ENCODE data around the gene HNRNPA3.
"Not testable (repeated sequence)": the region's sequence is repeated elsewhere in the genome, so short reads cannot be mapped to it uniquely, and the experiment has no call there.

HNRNPA3 gene

DNA sequence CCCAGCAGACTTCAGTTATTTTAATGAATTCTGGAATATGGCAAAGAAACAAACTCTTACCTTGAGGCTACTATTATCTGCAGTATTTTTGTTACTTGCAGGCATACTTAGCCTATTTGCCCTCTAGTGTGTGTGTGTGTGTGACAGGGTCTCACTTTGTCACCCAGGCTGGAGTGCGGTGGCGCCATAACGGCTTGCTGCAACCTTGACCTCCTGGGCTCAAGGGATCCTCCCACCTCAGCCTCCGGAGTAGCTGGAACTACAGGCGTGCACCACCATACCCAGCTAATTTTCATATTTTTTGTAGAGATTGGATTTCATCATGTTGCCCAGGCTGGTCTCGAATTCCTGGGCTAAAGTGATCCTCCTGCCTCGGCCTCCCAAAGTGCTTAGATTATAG is 12.2 kb upstream of the HNRNPA3 start:
- not testable (repeated sequence) for H3K4me2 ChIP-seq (ENCODE audit: insufficient read depth, low read length, poor library complexity, severe bottlenecking); H2AK5ac ChIP-seq (ENCODE audit: low read depth, low read length)

DNA sequence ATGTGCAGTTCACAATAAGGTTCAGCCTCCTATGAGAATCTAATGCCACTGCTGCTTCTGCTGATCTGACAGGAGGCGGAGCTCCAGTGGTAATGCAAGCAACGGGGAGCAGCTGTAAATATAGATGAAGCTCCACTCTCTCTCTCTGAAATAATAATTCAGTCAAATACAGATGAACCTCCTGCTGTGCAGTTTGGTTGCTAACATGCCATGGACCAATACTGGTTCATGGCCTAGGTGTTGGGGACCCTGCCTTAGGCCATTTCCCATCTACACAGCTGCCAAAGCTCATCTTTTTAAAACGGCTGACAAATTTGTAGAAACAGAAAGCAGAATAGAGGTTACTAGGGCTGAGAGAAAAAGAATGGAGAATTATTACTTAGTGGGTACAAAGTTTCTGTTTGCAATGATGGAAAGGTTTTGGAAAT is 10.7 kb upstream of the HNRNPA3 start:
- H3K9me3 ChIP-seq (replicated peaks in 1 of 2; ENCODE audit: control insufficient read depth in 2 of 2, insufficient read depth in 1 of 2, low read depth in 1 of 2, low read length in 2 of 2) = no peaks in the 10 kb centered on the region
- no peak overlapping the region for H2BK5ac ChIP-seq (ENCODE audit: low read length)
- no peak overlapping the region for H3K14ac ChIP-seq (ENCODE audit: low read length)
- no peak overlapping the region for H4K91ac ChIP-seq (ENCODE audit: low read depth, low read length, poor library complexity)
- H2AK5ac ChIP-seq (ENCODE audit: low read depth, low read length) = no peak overlapping the region
- no peak overlapping the region for H3K4me3 ChIP-seq (ENCODE audit: low read length in 2 of 2)
- no peak for DNase-seq (ENCODE audit: low spot score)
- no peak overlapping the region for H2BK15ac ChIP-seq (ENCODE audit: low read length)
- H3K9ac ChIP-seq (ENCODE audit: low read depth, low read length, poor library complexity) = no peak overlapping the region
- H2AFZ ChIP-seq (ENCODE audit: low read length) = no peak overlapping the region
- H3K79me1 ChIP-seq (ENCODE audit: low read depth, low read length) = no peaks in the 10 kb centered on the region
- H3K4me1 ChIP-seq (ENCODE audit: control insufficient read depth in 2 of 2, insufficient read depth in 1 of 2, low read depth in 1 of 2, low read length in 2 of 2) = no peaks in the 10 kb centered on the region
- no peak overlapping the region for H3K18ac ChIP-seq (ENCODE audit: low read length)
- H3K4ac ChIP-seq (ENCODE audit: low read length) = no peak overlapping the region
- no peak overlapping the region for H3K23ac ChIP-seq (ENCODE audit: low read depth, low read length, poor library complexity)
- no peak overlapping the region for H3K4me2 ChIP-seq (ENCODE audit: insufficient read depth, low read length, poor library complexity, severe bottlenecking)
- WGBS, 2 donors (ENCODE audit: extremely low coverage in 2 of 2, insufficient read length in 2 of 2, insufficient replicate concordance in 1 of 2) = no CpG with 5 or more reads among the region's 3 CpGs
- H2BK12ac ChIP-seq (ENCODE audit: low read length) = no peak overlapping the region
- H2BK120ac ChIP-seq (ENCODE audit: low read depth, low read length) = no peak overlapping the region
- no peak overlapping the region for H3K27ac ChIP-seq (replicated peaks; ENCODE audit: low read length)
- no peaks in the 10 kb centered on the region for H3K27me3 ChIP-seq (ENCODE audit: control insufficient read depth in 3 of 3, insufficient read depth in 3 of 3, low read depth in 1 of 3, low read length in 3 of 3)
- H3K36me3 ChIP-seq (replicated peaks in 1 of 2; ENCODE audit: control insufficient read depth in 2 of 2, insufficient read depth in 2 of 2, low read length in 2 of 2) = no peaks in the 10 kb centered on the region
- H4K8ac ChIP-seq (ENCODE audit: low read depth, low read length) = no peak overlapping the region

More for the DNA sequence above, 12.2 kb upstream of the HNRNPA3 start:
- H3K79me1 ChIP-seq (ENCODE audit: low read depth, low read length); H3K4me1 ChIP-seq (ENCODE audit: control insufficient read depth in 2 of 2, insufficient read depth in 1 of 2, low read depth in 1 of 2, low read length in 2 of 2); H2BK5ac ChIP-seq (ENCODE audit: low read length); H4K91ac ChIP-seq (ENCODE audit: low read depth, low read length, poor library complexity); H3K9ac ChIP-seq (ENCODE audit: low read depth, low read length, poor library complexity); H3K27me3 ChIP-seq (ENCODE audit: control insufficient read depth in 3 of 3, insufficient read depth in 3 of 3, low read depth in 1 of 3, low read length in 3 of 3); H3K36me3 ChIP-seq (replicated peaks in 1 of 2; ENCODE audit: control insufficient read depth in 2 of 2, insufficient read depth in 2 of 2, low read length in 2 of 2); H3K4me3 ChIP-seq (ENCODE audit: low read length in 2 of 2); H2BK15ac ChIP-seq (ENCODE audit: low read length); H3K27ac ChIP-seq (replicated peaks; ENCODE audit: low read length); H2AFZ ChIP-seq (ENCODE audit: low read length); H3K18ac ChIP-seq (ENCODE audit: low read length); DNase-seq (ENCODE audit: low spot score); H2BK12ac ChIP-seq (ENCODE audit: low read length); H4K8ac ChIP-seq (ENCODE audit: low read depth, low read length); H2BK120ac ChIP-seq (ENCODE audit: low read depth, low read length); H3K9me3 ChIP-seq (replicated peaks in 1 of 2; ENCODE audit: control insufficient read depth in 2 of 2, insufficient read depth in 1 of 2, low read depth in 1 of 2, low read length in 2 of 2); H3K4ac ChIP-seq (ENCODE audit: low read length); H3K23ac ChIP-seq (ENCODE audit: low read depth, low read length, poor library complexity); H3K14ac ChIP-seq (ENCODE audit: low read length): not testable (repeated sequence)
- WGBS, 2 donors (ENCODE audit: extremely low coverage in 2 of 2, insufficient read length in 2 of 2, insufficient replicate concordance in 1 of 2) = no CpG with 5 or more reads among the region's 7 CpGs

DNA sequence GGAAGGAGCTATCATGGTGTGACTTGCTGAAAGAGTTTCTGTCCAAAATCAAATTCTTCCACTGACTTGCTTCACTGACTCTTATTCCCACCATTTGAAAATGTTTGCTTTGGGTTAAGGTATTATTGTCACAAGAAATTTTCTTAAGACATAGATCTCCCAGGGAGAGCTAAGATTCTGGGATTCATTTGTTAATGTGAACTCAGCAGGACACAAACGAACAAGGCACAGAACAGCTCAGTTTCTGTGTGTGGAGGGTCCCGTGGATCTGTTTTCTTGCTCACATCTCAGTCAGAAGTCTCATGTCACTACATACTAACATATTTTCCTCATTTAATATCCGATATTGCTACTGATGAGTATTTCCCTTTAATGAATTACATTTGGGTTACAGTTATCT is 8.2 kb upstream of the HNRNPA3 start:
- Histone ChIP-seq H4K91ac (ENCODE audit: low read depth, low read length, poor library complexity) (no peak overlapping the region), H4K8ac (ENCODE audit: low read depth, low read length) (no peak overlapping the region), H2BK120ac (ENCODE audit: low read depth, low read length) (no peak overlapping the region), H3K27me3 (ENCODE audit: control insufficient read depth in 3 of 3, insufficient read depth in 3 of 3, low read depth in 1 of 3, low read length in 3 of 3) (no peaks in the 10 kb centered on the region), H3K4ac (ENCODE audit: low read length) (no peak overlapping the region), H3K14ac (ENCODE audit: low read length) (no peak overlapping the region), H2BK15ac (ENCODE audit: low read length) (no peak overlapping the region), H3K4me2 (ENCODE audit: insufficient read depth, low read length, poor library complexity, severe bottlenecking) (no peak overlapping the region), H3K9me3 (replicated peaks in 1 of 2; ENCODE audit: control insufficient read depth in 2 of 2, insufficient read depth in 1 of 2, low read depth in 1 of 2, low read length in 2 of 2) (no peaks in the 10 kb centered on the region), H3K23ac (ENCODE audit: low read depth, low read length, poor library complexity) (no peak overlapping the region), H3K4me1 (ENCODE audit: control insufficient read depth in 2 of 2, insufficient read depth in 1 of 2, low read depth in 1 of 2, low read length in 2 of 2) (no peaks in the 10 kb centered on the region), H3K9ac (ENCODE audit: low read depth, low read length, poor library complexity) (no peak overlapping the region), H3K27ac (replicated peaks; ENCODE audit: low read length) (no peak overlapping the region), H3K4me3 (ENCODE audit: low read length in 2 of 2) (no peak overlapping the region), H3K79me1 (ENCODE audit: low read depth, low read length) (no peaks in the 10 kb centered on the region), H2AFZ (ENCODE audit: low read length) (no peak overlapping the region), H2AK5ac (ENCODE audit: low read depth, low read length) (no peak overlapping the region), H3K36me3 (replicated peaks in 1 of 2; ENCODE audit: control insufficient read depth in 2 of 2, insufficient read depth in 2 of 2, low read length in 2 of 2) (no peaks in the 10 kb centered on the region), H2BK12ac (ENCODE audit: low read length) (no peak overlapping the region), H2BK5ac (ENCODE audit: low read length) (no peak overlapping the region), H3K18ac (ENCODE audit: low read length) (no peak overlapping the region)
- no CpG with 5 or more reads among the region's 3 CpGs for WGBS, 2 donors (ENCODE audit: extremely low coverage in 2 of 2, insufficient read length in 2 of 2, insufficient replicate concordance in 1 of 2)
- no peak for DNase-seq (ENCODE audit: low spot score)

DNA sequence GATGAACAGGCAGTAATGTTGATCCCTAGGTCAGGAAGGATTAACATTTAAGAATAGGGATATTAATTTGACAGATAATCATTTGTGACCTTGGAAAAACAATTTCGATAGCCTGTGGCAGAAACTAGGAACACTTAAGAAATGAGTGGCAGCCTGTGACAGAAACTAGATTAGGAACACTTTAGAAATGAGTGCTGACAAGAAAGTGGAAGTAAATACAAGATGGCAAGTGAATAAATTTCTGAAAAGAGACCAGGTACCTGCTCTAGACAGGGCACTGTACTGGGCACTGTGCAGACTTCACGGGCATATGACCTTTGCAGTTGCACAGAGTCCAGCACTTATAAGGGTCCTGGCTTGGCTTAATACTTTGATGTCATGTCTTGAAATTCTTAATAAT is 5.5 kb upstream of the HNRNPA3 start:
- Histone ChIP-seq H3K79me1 (ENCODE audit: low read depth, low read length) (no peaks in the 10 kb centered on the region), H2AK5ac (ENCODE audit: low read depth, low read length) (no peak overlapping the region), H3K14ac (ENCODE audit: low read length) (no peak overlapping the region), H3K9ac (ENCODE audit: low read depth, low read length, poor library complexity) (no peak overlapping the region), H3K4me3 (ENCODE audit: low read length in 2 of 2) (no peak overlapping the region), H2BK15ac (ENCODE audit: low read length) (no peak overlapping the region), H4K8ac (ENCODE audit: low read depth, low read length) (no peak overlapping the region), H3K36me3 (replicated peaks in 1 of 2; ENCODE audit: control insufficient read depth in 2 of 2, insufficient read depth in 2 of 2, low read length in 2 of 2) (no peaks in the 10 kb centered on the region), H3K23ac (ENCODE audit: low read depth, low read length, poor library complexity) (no peak overlapping the region), H4K91ac (ENCODE audit: low read depth, low read length, poor library complexity) (no peak overlapping the region), H3K9me3 (replicated peaks in 1 of 2; ENCODE audit: control insufficient read depth in 2 of 2, insufficient read depth in 1 of 2, low read depth in 1 of 2, low read length in 2 of 2) (no peaks in the 10 kb centered on the region), H3K18ac (ENCODE audit: low read length) (no peak overlapping the region), H3K27me3 (ENCODE audit: control insufficient read depth in 3 of 3, insufficient read depth in 3 of 3, low read depth in 1 of 3, low read length in 3 of 3) (no peaks in the 10 kb centered on the region), H2BK12ac (ENCODE audit: low read length) (no peak overlapping the region), H3K4me2 (ENCODE audit: insufficient read depth, low read length, poor library complexity, severe bottlenecking) (no peak overlapping the region), H2BK5ac (ENCODE audit: low read length) (no peak overlapping the region), H3K4ac (ENCODE audit: low read length) (no peak overlapping the region), H2AFZ (ENCODE audit: low read length) (no peak overlapping the region), H3K4me1 (ENCODE audit: control insufficient read depth in 2 of 2, insufficient read depth in 1 of 2, low read depth in 1 of 2, low read length in 2 of 2) (peaks cover 0 to 1% of the 10 kb centered on the region in 2 donors), H2BK120ac (ENCODE audit: low read depth, low read length) (no peak overlapping the region), H3K27ac (replicated peaks; ENCODE audit: low read length) (no peak overlapping the region)
- no peak for DNase-seq (ENCODE audit: low spot score)
- WGBS, 2 donors (ENCODE audit: extremely low coverage in 2 of 2, insufficient read length in 2 of 2, insufficient replicate concordance in 1 of 2) = no CpG with 5 or more reads among the region's 2 CpGs

All from neuronal stem cell (in vitro differentiated cells).